ENCODE data around the gene AK3. TPM values are rescaled to one million over a fixed set of nuclear protein-coding genes. Genes with fewer than 3 reads are reported as not detected.

AK3 gene
- total RNA-seq, 1 donor, result 24.2 TPM

DNA sequence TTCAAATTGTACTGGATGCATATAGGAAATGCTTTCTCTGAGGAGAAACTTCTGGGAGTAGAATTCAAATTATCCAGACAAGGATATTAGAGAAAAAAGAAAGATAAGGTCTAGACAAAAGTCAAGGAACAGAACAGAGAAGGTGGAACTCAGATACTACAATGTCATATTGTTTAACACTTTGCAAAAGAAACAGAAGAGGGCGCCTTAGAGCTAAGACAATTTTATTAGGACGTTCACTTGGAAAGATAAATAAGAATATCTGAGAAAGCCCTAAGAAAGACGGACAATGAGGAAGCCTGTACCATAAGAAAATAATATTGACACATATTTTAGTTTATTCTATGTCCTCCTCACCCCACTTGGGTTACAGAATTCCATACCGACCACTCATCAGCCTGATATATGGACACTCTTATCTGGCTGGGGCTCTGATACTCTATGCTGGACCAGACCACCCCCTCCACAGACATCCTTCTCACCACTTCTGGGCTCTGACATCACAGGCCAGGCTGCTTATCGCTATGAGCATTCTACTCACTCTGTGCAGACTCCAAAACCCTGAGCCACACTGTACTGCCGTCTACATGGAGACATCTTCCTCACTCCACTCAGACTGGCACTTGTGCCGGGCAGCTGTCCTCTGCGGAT, 9.1 kb upstream of the AK3 start:
- peak in 1 of 3 donors; percentile 75 for DNase-seq (ENCODE audit: low read depth in 2 of 3, low spot score in 2 of 3)

DNA sequence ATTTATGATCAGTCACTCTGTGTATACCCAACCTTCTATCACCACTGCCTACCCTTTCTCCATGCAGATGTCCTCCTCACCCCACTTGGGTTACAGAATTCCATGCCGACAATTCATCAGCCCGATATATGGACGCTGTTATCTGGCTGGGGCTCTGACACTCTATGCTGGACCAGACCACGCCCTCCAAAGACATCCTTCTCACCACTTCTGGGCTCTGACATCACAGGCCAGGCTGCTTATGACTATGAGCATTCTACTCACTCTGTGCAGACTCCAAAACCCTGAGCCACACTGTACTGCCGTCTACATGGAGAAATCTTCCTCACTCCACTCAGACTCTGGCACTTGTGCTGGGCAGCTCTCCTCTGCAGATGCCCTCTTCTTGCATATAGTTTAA, 7.6 kb upstream of the AK3 start:
- no peak for DNase-seq (ENCODE audit: low read depth in 2 of 3, low spot score in 2 of 3)

DNA sequence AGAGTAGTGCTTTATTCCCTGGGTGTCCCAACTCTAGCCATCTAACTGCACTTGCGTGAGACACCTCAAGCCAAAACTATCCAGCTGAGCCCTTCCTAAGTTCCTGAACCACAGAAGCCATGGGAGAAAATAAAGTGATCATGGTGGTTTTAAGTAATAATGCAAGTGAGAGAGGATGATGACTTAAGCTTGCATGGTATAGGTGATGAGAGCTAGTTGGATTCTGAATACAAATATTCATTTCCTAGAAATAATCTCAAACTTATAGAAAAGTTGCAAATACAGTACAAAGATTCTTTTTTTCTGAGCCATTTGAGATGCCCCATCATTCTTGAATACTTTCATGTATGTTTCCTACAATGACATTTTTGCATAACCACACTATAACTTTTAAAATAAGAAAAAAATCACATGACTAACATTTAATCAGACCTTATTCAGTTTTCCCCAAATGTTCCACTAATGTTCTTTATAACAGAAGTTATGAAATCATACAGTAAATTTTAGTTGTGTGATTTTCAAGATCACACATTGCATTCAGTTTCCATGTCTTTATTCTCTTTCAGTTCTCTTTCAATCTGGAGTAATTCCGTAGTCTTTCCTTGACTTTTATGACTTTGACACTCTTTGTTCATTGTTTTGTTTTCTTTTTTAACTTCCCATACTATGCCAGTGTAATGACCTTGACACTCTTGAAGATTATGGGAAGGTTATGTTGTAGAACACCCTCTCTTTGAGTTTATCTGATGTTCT, 5.5 kb upstream of the AK3 start:
- DNase-seq (ENCODE audit: low read depth in 2 of 3, low spot score in 2 of 3), result no peak

DNA sequence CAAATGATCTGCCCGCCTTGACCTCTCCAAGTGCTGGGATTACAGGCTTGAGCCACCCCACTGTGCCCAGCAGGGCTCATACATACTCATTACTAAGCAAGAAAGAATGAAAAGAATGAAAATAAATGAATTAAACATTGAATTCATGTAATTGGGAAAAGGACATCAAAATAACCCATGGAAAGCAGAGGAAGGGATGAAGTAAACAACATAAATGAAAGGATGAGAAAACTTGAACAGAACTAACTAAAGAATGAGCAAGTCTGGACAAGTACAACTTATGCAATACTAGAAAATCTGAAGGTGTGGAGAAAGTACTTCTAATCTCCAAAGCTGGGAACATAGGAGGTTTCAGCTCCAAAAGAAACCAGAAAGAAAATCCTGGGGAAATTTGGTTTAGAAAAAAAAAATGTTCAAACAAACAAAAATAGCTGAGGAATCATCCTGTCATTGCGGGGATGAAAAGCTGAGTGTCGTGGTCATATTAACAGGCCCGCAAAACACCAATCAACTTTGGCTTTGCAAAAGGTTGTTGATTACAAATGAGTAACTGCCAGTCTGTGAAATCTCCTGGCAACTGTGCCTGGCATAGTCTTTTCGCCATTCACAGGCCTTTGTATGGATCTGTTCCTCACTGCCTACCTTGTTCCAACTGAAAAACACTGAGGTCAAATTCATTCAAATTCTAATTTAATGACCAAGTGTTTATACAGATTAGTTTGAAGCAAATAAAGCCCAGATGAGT, 2.3 kb upstream of the AK3 start:
- no peak for DNase-seq (ENCODE audit: low read depth in 2 of 3, low spot score in 2 of 3)

DNA sequence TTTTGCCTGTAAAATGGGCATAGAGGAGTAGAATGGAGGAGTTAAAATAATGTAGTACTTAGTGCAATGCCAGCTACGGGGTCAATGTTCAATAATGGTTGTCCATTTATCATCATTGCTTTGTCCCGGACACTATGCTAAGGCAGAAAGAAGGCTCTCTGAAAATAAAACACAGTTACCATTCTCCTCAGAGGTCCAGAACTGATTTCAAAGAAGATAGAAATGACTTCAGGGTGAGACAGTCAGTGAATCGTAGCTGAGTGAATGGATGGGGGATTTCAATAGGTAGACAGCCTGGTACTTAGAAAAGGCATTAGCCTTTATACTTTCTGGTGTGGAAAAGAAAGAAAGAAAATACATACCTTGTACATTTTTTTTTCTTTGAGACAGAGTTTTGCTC, 1.2 kb upstream of the AK3 start:
- no peak for DNase-seq (ENCODE audit: low read depth in 2 of 3, low spot score in 2 of 3)

DNA sequence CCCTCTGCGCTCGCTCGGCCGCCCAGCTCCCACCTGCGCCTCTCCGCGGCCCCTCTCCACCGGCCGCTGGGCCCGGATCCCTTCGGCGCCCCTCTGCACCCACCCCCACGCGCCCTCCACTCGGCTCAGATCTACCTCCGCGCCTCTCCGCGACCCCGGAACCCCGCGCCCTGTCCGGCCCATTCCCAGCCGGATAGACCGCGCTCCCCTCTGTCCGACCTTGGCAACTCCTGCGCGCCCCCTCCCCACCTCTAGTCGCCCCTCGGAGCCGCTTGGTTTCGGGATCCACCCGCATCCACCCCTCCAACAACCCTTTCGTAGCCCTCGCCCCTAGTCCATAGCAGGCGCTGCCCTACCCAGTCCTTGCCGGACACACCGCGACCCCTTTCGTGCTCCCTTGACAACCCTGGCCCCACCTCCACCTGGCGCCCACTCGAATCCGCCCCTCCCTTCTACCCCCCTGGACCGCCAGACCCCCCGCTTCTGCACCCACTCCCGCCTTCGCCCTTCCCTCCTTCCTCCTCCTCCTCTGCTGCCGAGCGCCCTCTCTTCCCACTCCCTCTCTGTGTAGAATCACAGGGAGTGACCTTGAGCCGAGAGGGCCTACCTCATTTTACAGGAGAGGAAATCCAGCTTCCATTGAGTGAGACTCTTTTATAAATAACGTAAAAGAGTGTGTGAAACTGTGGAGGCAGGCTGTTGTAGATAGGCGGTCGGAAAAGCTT, 525 bp upstream of the AK3 start:
- peak in 1 of 3 donors; percentile 25 for DNase-seq (ENCODE audit: low read depth in 2 of 3, low spot score in 2 of 3)

DNA sequence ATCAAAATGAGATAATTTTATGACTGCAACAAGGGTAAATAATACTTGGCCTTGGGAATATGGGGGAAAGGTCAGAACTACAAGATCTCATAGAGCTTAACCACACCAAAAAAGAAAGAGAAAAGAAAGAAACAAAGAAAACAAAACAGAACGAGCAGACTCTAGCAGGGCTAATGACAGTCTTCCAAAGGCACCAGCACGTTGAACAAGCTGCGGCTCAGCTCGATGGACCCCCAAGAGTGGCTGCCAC, 689 bp downstream of the AK3 start:
- DNase-seq (ENCODE audit: low read depth in 2 of 3, low spot score in 2 of 3), result no peak

DNA sequence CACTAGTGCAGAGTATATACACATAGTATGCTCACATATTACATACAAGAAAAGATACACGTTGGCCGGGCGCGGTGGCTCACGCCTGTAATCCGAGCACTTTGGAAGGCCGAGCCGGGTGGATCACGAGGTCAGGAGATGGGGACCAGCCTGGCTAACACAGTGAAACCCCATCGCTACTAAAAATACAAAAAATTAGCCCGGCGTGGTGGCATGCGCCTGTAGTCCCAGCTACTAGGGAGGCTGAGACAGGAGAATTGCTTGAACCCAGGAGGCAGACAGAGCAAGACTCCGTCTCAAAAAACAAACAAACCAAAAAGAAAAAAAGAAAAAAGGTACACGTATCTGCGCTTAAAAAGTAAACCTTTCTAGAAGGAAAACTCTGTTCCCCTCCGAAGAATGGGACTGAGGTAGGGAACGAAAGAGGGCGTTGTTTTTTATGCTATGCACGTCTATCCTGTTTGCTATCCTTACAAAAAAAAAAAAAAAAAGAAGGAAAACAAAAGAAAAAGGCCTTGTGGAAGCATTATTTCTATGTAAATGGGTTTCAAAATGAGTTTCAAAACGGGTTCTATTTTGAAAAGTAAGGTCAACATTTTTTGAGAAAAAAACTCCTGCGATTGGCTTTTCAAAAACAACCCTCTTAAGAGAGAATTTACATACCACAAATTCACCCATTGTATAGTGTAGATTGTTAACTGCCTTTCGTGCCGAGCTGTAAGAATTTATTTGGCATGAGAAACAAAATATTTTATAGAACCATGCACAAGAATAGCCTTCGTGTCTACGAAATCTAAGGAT, 1.2 kb downstream of the AK3 start:
- DNase-seq (ENCODE audit: low read depth in 2 of 3, low spot score in 2 of 3), result no peak

DNA sequence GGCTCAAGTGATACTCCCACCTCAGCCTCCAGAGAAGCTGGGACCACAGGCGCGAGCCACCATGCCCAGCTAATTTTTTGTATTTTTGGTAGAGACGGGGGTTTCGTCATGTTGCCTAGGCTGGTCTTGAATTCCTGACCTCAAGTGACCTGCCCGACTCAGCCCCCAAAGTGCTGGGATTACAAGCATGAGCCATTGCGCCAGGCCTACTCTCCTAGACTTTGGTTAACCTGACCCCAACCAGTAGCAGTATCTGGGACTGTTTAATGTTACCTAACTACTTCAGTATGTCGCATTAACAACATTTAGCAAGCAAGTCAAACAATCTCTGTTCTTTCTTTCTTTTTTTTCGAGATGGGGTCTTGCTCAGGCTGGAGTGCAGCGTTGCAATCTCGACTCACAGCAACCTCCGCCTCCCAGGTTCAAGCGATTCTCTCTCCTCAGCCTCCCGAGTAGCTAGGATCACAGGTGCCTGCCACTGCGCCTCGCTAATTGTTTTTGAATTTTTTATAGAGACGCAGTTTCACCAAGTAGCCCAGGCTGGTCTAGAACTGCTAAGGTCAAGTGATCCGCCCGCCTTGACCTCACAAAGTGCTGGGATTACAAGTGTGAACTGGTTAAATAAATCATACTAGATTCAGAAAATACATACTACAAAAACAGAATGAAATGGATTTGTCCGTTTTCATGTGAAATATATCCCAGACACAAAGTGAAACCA, 2.0 kb downstream of the AK3 start:
- no peak for DNase-seq (ENCODE audit: low read depth in 2 of 3, low spot score in 2 of 3)

DNA sequence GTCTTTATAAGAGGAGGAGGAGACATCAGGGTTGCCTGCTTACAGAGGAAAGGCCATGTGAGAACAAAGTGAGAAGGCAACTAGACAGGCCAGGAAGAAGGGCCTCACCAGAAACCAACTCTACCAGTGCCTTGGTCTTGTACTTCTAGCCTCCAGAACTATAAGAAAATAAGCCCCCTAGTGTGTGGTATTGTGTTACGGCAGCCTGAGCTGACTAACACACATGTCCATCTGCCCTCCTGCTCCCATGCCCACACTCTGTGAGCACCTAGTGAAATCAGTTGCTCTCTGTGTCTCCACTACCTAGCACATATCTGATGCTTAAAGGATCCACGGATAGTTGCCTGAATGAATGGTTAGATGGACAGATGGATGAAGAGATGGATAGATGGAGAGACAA, 6.9 kb downstream of the AK3 start:
- no peak for DNase-seq (ENCODE audit: low read depth in 2 of 3, low spot score in 2 of 3)

DNA sequence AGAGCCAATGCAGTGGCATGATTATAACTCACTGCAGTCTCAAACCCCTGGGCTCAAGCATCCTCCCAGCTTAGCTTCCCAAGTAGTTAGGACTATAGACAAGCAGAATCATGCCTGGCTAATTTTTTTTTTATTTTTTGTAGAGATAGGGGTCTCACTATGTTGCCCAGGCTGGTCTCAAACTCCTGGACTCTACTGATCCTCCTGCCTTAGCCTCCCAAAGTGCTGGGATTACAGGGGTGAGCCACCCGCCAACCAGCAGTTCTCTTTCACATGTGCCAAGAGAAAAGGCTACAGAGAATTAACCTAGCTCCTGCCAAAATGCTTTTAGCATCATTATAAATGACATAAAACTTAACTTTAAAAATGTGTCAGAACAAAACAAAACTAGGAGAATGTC, 8.1 kb downstream of the AK3 start:
- no peak for DNase-seq (ENCODE audit: low read depth in 2 of 3, low spot score in 2 of 3)

DNA sequence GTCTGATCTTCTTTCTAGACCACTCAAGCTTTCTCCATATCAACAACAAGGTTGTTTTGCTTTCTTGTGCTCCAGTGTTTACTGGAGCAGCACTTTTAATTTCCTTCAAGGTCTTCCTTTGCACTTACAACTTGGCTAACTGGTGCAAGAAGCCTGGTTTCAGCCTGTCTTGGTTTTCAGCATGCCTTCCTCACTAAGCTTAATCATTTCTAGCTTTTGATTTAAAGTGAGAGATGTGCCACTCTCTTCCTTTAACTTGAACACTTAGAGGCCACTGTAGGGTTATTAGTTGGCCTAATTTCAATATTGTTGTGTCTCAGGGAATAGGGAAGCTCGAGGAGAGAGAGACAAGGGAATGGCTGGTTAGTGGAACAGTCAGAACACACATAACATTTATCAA, 13.4 kb downstream of the AK3 start:
- DNase-seq (ENCODE audit: low read depth in 2 of 3, low spot score in 2 of 3), result no peak

DNA sequence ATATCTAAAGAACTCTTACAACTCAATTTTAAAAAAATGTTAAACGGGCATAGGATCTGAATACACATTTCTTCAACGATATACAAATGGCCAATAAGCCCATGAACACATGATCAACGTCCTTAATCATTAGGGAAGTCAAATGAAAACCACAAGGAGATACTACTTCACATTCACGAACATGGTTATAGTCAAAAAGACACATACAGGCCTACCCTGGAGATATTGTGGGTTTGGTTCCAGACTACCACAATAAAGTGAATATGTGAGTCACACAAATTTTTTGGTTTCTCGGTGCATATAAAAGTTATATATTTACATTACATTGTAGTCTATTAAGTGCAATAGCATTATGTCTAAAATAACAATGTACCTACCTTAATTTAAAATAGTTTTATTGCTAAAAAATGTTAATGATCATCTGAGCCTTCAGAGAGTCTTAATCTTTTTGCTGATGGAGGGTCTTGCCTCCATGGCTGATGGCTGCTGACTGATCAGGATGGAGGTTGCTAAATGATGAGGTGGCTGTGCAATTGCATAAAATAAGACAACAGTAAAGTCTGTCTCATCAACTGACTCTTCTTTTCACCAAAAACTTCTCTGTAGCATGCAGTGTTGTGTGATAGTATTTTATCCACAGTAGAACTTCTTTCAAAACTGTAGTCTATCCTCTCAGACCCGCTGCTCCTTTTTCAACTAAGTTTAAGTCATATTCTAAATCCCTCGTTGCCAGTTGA, 15.1 kb downstream of the AK3 start:
- DNase-seq (ENCODE audit: low read depth in 2 of 3, low spot score in 2 of 3), result no peak

DNA sequence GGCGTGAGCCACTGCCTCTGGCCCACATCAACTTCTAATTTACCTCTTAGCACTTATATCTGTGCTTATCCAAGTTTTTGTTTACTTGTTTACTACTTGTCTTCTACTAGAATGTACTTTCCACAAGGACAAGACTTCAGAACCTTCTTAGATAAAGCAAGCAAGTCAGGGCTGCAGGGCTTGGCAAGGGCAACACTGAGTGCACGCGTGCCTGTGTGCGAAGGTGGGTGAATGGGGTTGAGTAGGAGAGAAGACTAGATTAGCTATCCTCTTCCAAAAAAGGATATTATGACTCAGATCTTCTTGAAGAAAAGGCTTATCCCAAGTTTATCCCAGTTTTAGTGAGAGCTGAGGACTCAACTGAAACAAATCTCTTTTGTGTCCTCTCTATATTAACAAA, 19.3 kb downstream of the AK3 start:
- DNase-seq (ENCODE audit: low read depth in 2 of 3, low spot score in 2 of 3), result no peak

DNA sequence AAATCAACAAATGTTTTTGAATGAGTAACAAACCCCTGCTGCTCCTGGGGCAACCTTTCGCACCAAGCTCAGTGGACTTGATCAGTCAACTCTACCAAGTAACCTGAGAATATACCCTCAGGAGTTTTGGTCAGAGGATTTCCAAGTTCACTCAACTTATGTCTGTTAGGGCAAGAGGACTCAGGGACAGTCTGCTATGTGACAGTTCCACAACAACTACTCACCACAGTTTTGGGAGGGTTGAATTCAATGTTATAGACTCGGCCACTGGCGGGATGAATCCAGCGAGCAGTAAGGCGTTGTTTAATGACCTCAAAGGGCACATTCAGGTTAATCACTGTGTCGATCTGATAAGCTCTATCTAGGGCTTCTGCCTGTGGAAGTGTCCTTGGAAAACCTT, 22.1 kb downstream of the AK3 start:
- no peak for DNase-seq (ENCODE audit: low read depth in 2 of 3, low spot score in 2 of 3)

DNA sequence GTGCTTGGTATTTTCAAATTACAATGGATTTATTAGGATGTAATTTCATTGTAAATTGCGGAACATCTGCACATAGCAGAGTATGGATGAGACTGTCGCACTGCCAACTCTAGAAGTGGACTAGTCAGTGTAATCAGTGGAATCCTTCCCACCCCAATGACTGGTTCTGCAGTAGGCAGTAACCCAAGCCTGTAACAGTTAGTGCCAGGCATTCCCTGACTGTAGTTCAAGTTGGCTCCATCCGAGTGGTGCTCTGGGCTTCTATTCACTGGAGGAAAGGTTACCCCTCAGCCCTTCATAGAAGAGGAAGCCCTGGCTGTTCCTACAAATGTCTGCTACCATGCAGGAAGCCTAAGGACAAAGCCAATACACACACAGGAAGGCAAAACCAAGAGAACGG, 23.2 kb downstream of the AK3 start:
- DNase-seq (ENCODE audit: low read depth in 2 of 3, low spot score in 2 of 3), result no peak

DNA sequence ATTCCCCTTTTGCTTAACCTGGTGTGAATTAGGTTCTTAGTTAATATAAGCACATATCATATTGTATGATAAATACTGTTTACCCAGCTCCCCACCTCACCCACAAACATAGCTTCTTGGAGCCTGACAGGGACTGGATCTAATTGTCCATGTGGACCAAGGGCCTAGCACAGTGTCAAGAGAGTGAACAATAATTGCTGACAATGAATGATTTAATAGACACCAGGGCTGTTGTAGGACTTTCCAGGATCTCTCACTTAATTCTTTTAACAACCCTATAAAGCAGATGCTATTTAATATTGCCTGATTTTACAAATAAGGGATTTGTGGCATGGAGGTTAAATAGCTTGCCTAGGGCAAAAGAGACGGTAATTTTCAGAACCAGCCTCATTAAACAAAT, 24.8 kb downstream of the AK3 start:
- no peak for DNase-seq (ENCODE audit: low read depth in 2 of 3, low spot score in 2 of 3)

DNA sequence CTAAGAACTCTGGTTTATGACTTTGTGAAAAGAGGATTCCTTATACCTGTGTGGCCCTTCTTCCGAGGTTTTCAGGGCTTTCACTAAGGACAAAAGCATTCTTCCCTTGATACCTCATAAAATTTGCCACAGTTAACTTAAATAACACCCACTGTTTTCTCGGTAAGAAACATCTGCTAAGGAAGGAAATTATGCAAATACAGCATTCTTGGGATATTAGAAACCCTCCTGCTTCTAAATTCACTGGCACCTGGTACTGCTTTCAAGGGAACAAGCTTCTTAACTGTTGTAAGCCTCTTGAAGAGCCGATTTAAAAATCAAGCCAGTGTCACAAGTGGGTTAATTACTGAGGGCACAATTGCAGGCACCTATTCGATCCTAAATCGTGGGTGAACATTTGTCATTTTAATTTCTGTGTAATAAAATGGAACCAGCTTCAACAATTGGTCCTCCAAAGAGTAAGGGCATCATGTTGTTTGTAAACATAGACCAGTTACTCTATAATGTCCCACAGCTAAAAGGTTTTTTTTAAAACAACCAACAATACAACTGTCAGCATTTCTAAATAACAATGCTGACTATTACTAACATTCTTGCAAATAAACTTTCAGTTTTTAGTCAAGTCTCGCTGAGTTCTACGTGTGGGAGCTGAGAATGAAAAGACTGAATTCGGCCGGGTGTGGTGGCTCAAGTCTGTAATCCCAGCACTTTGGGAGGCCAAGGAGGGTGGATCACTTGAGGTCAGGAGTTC, 26.6 kb downstream of the AK3 start:
- DNase-seq (ENCODE audit: low read depth in 2 of 3, low spot score in 2 of 3), result no peak

DNA sequence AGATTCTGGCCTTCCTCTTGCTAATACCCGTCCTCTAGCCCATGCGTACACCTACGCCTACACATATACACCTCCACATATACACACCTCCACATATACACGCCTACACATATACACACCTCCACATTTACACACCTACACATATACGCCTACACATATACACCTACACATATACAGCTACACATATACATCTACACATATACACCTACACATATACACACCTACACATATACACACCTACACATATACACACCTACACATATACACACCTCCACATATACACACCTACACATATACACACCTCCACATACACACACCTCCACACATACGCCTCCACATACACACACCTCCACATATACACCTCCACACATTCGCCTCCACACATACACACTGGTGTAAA, 27.2 kb downstream of the AK3 start:
- DNase-seq (ENCODE audit: low read depth in 2 of 3, low spot score in 2 of 3), result no peak
